Glutamatergic neuron (in vitro differentiated cells): ENCODE data around the gene CACNA1G. TPM values are rescaled to one million over a fixed set of nuclear protein-coding genes. Genes with fewer than 3 reads are reported as not detected.

Experiments used
- DNase-seq: peaks from one replicate; pipeline ENCODE4 v3.0.0; 2022
- H3K27ac Mint-ChIP-seq: one replicate; pipeline ENCODE4 v1.8.0; 2020; ENCODE audit warnings: mild to moderate bottlenecking, mixed read lengths, inconsistent platforms; ENCODE audit not compliant: unreplicated experiment
- H3K27me3 Mint-ChIP-seq: one replicate; pipeline ENCODE4 v1.8.0; 2020; ENCODE audit warnings: mild to moderate bottlenecking, moderate library complexity, mixed read lengths, inconsistent platforms; ENCODE audit not compliant: unreplicated experiment
- H3K36me3 Mint-ChIP-seq: one replicate; pipeline ENCODE4 v1.8.0; 2020; ENCODE audit warnings: mild to moderate bottlenecking, mixed read lengths, inconsistent platforms; ENCODE audit not compliant: unreplicated experiment
- H3K4me1 Mint-ChIP-seq: one replicate; pipeline ENCODE4 v1.8.0; 2020; ENCODE audit warnings: mild to moderate bottlenecking, low read depth, mixed read lengths, inconsistent platforms; ENCODE audit not compliant: unreplicated experiment
- H3K4me3 Mint-ChIP-seq: one replicate; pipeline ENCODE4 v1.8.0; 2020; ENCODE audit warnings: mild to moderate bottlenecking, mixed read lengths, inconsistent platforms; ENCODE audit not compliant: unreplicated experiment
- H3K9me3 Mint-ChIP-seq: one replicate; pipeline ENCODE4 v1.8.0; 2020; ENCODE audit warnings: mild to moderate bottlenecking, moderate library complexity, mixed read lengths, inconsistent platforms; ENCODE audit not compliant: unreplicated experiment
- total RNA-seq: library from RNA; stranded (reverse); fragmentation: NEBNext Ultra II Directional; extraction: Animal tissue kit (Norgen Biotek cat#: 25700); gene quantifications from one replicate; pipeline ENCODE4 v1.2.1, GENCODE V29; 2021; ENCODE audit not compliant: unreplicated experiment
- TF ChIP-seq, protein P1 (sequence below): fragments of 200-600 bp; sonication (generic); IDR thresholded peaks from one replicate; pipeline ENCODE4 v1.5.0; 2021; ENCODE audit not compliant: partially characterized antibody, unreplicated experiment

The CACNA1G gene
- total RNA-seq, 1 donor from 2014 or later = 2.2 TPM

DNA sequence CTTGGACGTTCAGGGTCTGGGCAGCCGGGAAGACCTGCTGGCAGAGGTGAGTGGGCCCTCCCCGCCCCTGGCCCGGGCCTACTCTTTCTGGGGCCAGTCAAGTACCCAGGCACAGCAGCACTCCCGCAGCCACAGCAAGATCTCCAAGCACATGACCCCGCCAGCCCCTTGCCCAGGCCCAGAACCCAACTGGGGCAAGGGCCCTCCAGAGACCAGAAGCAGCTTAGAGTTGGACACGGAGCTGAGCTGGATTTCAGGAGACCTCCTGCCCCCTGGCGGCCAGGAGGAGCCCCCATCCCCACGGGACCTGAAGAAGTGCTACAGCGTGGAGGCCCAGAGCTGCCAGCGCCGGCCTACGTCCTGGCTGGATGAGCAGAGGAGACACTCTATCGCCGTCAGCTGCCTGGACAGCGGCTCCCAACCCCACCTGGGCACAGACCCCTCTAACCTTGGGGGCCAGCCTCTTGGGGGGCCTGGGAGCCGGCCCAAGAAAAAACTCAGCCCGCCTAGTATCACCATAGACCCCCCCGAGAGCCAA, 65.6 kb downstream of the CACNA1G start:
- TF ChIP-seq, protein P1, sequence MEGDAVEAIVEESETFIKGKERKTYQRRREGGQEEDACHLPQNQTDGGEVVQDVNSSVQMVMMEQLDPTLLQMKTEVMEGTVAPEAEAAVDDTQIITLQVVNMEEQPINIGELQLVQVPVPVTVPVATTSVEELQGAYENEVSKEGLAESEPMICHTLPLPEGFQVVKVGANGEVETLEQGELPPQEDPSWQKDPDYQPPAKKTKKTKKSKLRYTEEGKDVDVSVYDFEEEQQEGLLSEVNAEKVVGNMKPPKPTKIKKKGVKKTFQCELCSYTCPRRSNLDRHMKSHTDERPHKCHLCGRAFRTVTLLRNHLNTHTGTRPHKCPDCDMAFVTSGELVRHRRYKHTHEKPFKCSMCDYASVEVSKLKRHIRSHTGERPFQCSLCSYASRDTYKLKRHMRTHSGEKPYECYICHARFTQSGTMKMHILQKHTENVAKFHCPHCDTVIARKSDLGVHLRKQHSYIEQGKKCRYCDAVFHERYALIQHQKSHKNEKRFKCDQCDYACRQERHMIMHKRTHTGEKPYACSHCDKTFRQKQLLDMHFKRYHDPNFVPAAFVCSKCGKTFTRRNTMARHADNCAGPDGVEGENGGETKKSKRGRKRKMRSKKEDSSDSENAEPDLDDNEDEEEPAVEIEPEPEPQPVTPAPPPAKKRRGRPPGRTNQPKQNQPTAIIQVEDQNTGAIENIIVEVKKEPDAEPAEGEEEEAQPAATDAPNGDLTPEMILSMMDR = peak; percentile 87
- Mint-ChIP-seq H3K4me3 (no peak overlapping the region), H3K27me3 (peaks cover 6% of the 10 kb centered on the region), H3K4me1 (peaks cover 18% of the 10 kb centered on the region), H3K36me3 (no peaks in the 10 kb centered on the region), H3K27ac (no peak overlapping the region), H3K9me3 (peaks cover 6% of the 10 kb centered on the region)
- DNase-seq = peak; percentile 85

- H3K27me3 Mint-ChIP-seq = peaks cover 12% of the 10 kb centered on the region
- peaks cover 6% of the 10 kb centered on the region for H3K9me3 Mint-ChIP-seq
- TF ChIP-seq, protein P1 = no peak
- H3K27ac Mint-ChIP-seq = peak overlapping the region; percentile 26
- H3K36me3 Mint-ChIP-seq = no peaks in the 10 kb centered on the region
- H3K4me3 Mint-ChIP-seq = peak overlapping the region; percentile 3
- peaks cover 19% of the 10 kb centered on the region for H3K4me1 Mint-ChIP-seq
- DNase-seq = no peak
These were observed 66.7 kb downstream of the CACNA1G start for GRCh38 chr17:50627036-50627781.

GRCh38 chr17:50627782-50628601, 67.5 kb downstream of the CACNA1G start:
- H3K27ac Mint-ChIP-seq = no peak overlapping the region
- peaks cover 15% of the 10 kb centered on the region for H3K27me3 Mint-ChIP-seq
- H3K4me1 Mint-ChIP-seq = peaks cover 19% of the 10 kb centered on the region
- TF ChIP-seq, protein P1 = no peak
- peak; percentile 34 for DNase-seq
- no peaks in the 10 kb centered on the region for H3K36me3 Mint-ChIP-seq
- H3K9me3 Mint-ChIP-seq = peaks cover 6% of the 10 kb centered on the region
- H3K4me3 Mint-ChIP-seq = no peak overlapping the region

DNA sequence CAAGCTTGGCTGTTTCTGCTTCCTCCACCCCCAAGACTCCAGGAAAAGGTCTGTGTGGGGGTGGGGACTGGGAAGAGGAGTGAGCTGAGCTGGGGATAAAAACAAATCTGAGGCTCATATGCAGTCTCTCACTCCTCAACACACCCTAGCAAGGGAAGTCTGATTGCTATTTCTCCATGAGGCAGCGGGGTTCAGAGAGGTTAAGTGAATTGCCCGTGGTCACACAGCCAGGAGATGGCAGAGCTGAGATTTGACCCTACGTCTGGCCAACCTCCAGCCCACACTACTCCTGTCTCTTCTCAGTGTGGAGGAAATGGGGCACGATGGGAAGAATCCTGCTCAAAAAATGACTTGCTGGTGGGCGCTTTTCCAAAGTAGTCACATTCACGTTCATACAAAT, 69.4 kb downstream of the CACNA1G start:
- H3K27ac Mint-ChIP-seq = no peak overlapping the region
- no peak for DNase-seq
- H3K27me3 Mint-ChIP-seq = peaks cover 19% of the 10 kb centered on the region
- H3K9me3 Mint-ChIP-seq = peaks cover 9% of the 10 kb centered on the region
- no peaks in the 10 kb centered on the region for H3K36me3 Mint-ChIP-seq
- H3K4me1 Mint-ChIP-seq = peaks cover 19% of the 10 kb centered on the region
- H3K4me3 Mint-ChIP-seq = no peak overlapping the region
- TF ChIP-seq, protein P1 = no peak
